C4-2B (cell line): ENCODE measurements around the gene YTHDF2.

Source experiments
- ZFX ChIP-seq: fragments of 450-650 bp; IDR thresholded peaks from 2 replicates; pipeline ENCODE4 v1.6.1; 2017
- TF ChIP-seq, protein P1 (sequence below): fragments of 450-650 bp; conservative IDR thresholded peaks from 2 replicates; pipeline ENCODE4 v1.5.1; 2017; ENCODE audit warnings: mild to moderate bottlenecking

- TF ChIP-seq, protein P1, sequence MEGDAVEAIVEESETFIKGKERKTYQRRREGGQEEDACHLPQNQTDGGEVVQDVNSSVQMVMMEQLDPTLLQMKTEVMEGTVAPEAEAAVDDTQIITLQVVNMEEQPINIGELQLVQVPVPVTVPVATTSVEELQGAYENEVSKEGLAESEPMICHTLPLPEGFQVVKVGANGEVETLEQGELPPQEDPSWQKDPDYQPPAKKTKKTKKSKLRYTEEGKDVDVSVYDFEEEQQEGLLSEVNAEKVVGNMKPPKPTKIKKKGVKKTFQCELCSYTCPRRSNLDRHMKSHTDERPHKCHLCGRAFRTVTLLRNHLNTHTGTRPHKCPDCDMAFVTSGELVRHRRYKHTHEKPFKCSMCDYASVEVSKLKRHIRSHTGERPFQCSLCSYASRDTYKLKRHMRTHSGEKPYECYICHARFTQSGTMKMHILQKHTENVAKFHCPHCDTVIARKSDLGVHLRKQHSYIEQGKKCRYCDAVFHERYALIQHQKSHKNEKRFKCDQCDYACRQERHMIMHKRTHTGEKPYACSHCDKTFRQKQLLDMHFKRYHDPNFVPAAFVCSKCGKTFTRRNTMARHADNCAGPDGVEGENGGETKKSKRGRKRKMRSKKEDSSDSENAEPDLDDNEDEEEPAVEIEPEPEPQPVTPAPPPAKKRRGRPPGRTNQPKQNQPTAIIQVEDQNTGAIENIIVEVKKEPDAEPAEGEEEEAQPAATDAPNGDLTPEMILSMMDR: no peak
- no peak for TF ChIP-seq ZFX
These were observed 3.4 kb downstream of the YTHDF2 start for GRCh38 chr1:28740118-28740517.
